Measurements from ENCODE around the gene OXER1.

- no peak for TF ChIP-seq CTCF (IDR thresholded peaks at IDR 0.05)
- no peak for TF ChIP-seq POLR2AphosphoS5 (IDR thresholded peaks at IDR 0.05; ENCODE audit: low read depth, low read length)
- TF ChIP-seq TCF7L2 (IDR thresholded peaks at IDR 0.05; ENCODE audit: low read depth, low read length), result no peak
- TF ChIP-seq REST (IDR thresholded peaks at IDR 0.05; ENCODE audit: insufficient read depth in 1 of 2, low read depth in 2 of 2, low read length in 1 of 2), result no peak
Measured at GRCh38 chr2:42795275-42795674, 31.3 kb upstream of the OXER1 start.

Data from Panc1 (cell line).